Activated T-helper 1 cell treated with anti-CD3 and anti-CD28 coated beads, Interleukin-2, amount 50 U/mL, for 16 hours (primary cell): ENCODE measurements around the gene APBA1.

ENCODE experiments used
- DNase-seq, 2 donors: peaks; one replicate each; pipeline ENCODE4 v3.0.0-alpha.2; 2020; ENCODE audit warnings: low read depth in 1 of 2, low spot score in 1 of 2

APBA1 gene

DNA sequence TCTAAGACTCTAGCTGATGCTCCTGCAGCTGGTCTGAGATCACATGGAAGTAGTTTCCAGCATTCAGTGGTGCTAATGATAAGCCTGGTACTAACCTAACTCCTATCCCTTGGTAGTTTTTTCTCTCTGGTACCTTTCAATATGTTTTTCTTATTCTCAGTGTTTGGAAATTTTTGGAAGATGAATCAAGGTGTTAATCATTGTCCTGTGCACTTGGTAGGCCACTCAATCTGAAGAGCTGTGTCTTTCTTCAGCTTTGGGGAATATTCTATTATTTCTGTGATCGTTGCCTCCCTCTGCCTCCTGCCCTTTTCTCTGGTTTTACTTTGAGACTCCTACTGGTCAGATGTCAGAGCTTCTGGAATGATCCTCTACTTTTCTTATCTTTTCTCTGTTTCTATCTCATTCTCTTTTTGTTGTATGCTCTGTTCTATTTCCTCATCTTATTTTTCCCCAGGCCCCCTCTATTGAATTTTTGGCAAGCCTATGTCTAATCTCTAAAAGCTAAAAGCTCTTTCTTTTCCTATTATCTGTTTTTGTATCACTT, 136.8 kb downstream of the APBA1 start:
- no peak for DNase-seq

DNA sequence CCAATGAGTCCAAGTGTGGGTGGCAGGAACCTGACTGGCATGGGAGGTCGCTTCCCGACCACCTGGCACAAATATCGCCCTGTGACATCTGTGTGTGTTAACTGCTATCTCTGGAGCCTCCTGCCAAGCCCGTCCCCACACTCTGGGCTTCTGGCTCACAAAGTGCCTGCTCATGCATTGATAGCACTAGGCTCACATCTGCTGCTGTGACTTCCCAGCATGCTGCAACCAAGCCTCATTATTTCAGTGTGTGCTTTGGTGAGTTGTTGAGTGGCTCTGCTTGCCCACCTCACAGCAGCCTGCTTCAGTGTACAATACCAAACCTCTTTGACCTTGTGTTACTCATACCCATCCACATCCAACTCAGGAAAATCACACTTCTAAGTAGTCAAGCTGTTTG, 139.8 kb downstream of the APBA1 start:
- DNase-seq = no peak

DNA sequence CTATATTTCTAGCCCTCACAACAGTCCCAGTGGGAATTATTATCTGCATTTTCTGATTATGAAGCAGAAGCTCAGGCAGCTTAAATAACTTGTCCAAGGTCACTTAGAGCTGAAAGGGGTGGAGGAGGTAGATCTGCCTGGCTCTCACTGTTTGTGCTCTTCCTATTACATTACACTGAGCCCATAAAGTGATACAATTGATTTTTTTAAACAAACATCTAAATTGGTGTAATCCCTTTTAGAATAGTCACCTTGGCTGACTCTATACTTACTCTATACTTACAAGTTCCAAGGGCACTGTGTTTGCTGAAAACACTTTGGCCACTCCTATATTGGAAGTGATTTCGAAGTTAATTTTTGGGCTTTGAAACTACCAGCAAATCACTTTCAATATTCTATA, 144.7 kb downstream of the APBA1 start:
- DNase-seq = no peak

DNA sequence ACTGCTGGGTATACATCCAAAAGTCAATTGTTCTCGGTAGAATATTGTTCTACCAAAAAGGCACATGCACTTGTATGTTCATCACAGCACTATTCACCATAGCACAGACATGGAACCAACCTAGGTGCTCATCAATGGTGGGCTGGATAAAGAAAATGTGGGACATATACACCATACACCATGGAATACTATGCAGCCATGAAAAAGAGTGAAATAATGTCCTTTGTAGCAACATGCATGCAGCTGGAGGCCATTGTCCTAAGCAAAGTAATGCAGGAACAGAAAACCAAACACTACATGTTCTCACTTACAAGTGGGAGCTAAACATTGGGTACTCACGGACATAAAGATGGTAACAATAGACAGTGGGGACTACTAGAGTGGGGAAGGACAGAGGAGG, 145.5 kb downstream of the APBA1 start:
- no peak for DNase-seq

DNA sequence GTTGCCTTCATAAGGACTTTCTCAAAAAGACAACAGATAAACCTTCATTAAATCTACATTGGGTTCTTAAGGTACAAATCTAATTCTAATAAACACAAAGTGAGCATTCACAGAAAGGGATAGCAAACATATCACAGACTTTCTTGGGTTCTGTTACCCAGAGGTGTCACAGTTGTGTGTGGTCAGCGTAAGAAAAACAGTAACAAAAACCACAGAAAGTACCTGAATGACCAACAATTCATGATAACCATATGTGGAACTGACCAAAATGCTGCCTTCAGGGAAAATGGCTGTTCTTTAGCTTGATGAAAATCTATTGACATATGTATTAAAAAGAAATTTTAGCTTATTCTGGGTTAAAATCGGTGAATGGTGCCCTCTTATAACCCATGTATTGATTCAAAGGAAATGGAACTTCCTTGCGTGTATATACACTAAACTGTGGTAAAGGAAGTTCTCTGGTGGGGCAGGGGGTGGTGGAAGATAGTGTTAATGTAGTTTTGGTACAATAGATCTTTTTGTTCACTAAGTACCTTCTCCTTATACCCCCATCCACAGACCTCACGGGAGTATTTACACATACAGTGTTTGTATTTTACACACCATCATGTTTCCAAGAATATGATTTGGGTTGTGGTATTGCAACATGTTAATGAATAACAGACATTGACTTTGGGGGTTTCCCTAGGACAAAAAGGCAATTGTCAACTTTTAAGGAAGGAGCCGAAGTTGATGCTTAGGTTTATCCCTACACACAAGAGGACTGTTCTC, 152.5 kb downstream of the APBA1 start:
- DNase-seq = no peak

DNA sequence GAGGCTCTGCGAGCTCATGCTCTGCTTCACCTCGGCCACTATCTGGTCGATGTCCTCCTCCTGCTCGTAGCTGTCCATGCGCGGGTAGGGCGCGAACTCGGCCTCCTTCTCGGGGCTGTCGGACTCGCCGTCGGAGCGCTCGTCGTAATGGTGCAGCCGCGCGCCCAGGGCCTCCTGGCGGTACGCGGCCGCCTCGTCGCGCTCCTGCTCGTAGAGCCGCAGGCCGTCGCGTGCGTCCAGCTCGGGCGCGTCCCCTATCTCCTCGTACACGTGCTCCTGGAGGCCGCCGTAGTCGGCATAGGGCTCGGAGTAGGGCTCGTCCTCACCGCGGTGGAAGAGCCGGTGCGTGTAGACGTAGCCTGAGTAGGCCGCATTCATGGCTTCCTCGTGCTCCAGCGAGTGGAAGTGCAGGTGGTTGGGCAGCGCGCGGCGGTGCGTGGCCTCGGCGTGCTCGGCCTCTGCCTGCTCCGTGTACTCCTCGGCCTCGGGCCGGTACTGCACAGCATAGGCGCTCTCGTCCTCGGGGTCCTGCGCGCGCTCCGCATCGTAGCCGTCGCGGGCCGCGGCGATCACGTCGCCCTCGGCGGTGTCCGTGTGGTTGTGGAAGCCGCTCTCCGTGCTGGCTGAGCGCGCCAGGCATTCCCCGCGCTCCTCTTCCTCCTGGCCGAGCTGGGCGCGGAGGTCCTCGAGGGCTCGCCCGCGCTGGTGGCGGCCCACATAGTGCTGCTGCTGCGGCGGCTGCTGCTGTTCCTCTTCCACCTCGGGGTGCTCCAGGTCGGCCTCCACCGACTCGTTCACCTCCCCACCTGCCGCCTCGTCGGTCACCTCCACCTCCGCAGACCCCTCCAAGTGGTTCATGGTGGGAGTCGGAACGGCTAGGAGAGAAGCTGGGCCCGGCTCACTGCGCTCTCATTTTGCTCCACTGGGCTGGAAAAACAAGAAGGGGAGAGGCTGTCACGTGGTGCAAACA, 155.5 kb downstream of the APBA1 start:
- DNase-seq = no peak

DNA sequence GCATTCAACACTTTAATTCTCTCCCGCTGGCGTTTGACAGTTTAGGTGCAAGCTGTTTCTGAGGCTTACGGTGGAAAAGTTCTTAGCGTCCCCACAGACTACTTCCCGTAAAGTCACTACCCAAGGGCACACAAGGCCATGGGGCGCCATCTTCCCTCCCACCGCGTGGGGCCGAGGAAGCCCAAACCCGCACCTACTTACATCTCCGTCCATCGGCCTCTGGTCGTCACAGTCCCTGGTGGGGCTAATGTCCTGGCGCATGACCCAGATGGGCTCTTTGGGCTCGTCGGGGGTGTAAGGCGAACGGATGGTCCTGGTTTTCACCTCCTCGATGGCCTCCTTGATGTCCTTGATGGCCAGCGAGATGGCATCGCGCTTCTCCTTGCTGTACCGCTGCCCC, 156.4 kb downstream of the APBA1 start:
- DNase-seq = no peak

DNA sequence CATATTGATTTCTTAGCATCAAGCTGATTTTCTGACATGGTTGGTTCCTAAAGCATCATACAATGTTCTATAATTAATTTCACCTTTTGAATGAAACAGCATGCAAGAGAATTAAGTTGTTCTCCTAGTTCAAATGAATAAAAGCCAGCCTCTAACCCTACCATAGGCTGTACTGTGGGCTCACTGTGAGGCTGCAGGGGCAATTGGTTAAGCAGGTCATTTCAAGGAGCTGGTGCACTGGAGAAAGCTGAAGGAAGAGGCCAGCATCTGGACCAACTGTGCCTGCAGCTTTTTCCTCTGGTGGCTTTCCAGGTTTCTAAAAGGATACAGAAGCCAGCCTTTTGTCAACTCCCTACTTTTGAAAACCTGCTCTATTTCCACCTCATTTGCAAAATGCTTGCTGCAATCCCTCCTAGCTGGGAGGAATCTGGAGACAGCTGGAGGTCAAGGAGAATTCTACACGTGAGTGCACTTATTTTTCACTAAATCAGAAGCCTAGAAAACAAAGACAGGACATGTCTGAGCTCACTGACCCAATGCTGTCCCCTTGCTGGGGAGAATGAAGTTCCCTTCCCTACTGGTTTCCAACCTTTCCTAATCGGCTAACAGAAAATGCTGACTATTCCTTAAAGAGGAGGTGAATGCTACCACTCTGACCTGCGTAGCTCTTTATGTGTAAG, 158.9 kb downstream of the APBA1 start:
- no peak for DNase-seq

DNA sequence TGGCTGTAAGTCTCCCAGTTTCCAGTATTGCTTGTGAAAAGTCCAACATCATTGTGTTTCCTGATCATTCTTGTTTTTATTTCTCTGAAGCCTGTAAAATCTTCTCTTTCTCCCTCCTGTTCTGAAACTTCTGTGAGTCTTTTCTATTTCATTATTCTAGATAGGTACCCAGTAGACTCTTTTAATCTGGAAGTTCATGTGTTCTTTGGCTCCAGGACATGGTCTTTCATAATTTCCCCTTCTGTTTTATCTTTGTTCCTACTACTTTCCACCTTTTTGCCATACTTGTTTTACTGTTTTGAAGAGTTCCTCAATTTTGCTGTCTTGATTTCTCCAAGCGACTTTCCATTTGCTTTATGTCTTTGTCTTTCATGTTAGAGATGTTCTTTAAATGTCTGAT, 168.1 kb downstream of the APBA1 start:
- no peak for DNase-seq

DNA sequence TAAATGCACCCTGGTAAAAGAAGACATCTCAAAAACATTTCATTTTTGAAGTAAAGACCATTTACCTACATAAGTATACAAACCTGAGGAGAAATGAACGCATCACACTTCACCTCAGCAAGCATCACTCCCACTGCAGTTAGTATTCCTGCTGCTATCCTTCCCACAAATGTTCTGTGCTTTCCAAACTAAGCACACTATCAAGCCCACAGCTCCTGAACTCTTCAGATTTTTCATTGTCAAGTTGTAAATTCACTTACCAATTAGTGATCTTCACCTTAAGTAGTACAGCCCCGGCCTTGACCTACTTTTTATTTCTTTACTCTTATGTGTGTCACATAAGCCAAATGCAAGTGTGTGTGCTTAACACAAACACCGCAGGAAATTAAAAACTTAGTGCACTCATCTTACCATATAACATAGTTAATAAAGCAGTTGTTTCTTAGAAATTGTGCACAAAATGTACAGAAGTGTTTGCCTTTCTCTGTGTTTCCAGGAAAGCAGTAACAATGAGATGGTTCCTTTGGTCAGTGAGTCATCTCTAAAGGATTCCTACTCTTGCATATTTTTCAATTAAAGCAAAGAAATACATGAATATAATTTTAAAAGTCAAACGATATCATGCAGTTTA, 169.4 kb downstream of the APBA1 start:
- no peak for DNase-seq

DNA sequence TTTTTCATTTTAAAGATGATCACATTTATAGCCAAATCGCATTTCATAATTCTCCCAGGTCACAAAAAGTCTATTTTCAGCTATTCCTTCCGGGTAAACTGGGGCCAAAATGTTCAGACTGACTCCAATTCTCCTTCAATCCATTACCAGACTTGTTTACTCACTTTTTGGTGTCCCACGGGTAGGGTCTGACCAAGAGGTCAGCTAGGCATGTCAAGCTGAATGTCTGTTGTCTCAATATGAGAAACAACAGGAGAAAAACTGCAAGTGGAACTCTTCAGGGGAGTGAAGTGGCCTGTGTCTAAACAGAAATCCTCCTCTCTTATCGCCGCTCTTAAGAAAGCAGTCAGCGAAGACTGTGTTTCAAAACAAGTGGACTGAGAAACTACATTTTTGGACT, 171.3 kb downstream of the APBA1 start:
- no peak for DNase-seq

DNA sequence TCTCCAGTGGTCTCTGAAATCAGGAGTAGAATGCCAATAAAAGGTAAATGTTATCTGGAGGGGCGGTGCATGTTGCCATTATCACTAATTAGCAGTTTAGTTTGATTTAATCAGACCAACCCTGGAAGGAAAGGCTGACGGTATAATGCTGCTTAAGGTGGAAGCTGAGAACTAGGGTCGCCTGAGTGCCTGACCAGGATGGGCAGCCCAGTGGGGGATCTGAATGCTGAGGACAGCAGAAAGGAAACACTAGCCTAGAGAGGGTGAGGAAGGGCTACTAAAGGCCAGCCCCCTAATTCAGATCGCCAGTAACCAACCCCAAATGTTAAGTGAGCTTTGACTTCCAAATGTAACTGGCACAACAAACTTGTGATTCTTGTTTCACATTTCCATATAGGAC, 172.2 kb downstream of the APBA1 start:
- no peak for DNase-seq

DNA sequence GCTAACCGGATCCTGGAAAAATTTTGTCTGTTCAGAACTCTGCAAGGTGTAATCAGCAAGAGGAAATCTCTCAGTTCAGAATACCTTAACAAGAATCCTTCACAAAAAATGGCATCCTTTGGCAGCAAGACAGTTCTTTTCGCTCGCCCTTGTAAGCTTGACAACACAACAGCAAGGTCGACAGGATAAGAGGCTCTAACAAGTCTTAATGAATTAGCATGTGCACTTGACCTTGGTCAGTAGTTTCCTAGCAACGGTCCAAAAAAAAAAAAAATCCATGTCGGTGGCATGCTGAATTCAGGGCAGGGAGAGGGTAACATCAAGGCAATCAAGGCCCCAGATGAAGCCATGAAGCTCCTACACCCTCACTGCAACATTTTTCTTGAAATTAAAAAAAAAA, 172.8 kb downstream of the APBA1 start:
- no peak for DNase-seq

DNA sequence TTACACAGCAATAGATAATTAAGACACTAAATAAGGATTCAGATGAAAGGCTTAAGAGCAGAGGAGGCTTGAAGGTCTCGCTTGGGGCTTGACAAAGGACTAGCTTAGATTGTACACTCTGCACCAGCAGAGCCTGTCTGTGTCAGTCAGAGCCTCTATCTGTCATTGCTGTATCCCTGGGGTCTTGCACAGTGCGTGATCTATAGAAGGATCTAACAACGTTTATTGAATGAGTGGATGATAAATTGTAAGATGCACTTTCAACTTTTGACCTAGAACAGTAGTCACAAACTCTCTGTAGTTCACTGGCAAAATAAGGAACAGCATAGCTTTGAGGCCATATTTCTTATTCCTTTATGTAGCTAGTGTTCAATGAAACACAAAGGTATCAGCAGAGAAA, 173.7 kb downstream of the APBA1 start:
- DNase-seq = no peak

DNA sequence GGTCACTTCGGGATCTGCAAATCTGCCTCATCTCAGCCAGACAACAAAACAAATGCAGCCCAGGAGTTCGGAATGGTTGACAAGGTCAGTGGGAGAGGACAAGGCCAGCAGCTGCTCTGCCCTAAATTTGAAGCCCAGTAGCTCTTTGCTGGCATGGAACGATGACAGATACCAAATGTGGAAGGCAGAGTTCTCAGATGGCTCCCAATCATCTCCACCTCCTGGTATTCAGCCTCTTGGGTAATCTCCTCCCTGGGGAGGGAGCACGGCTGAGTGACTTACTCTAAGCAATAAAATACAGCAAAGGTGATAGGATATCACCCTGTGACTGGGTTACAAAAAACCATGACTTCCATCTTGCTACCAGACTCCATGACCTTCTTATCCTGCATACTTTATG, 174.4 kb downstream of the APBA1 start:
- no peak for DNase-seq

DNA sequence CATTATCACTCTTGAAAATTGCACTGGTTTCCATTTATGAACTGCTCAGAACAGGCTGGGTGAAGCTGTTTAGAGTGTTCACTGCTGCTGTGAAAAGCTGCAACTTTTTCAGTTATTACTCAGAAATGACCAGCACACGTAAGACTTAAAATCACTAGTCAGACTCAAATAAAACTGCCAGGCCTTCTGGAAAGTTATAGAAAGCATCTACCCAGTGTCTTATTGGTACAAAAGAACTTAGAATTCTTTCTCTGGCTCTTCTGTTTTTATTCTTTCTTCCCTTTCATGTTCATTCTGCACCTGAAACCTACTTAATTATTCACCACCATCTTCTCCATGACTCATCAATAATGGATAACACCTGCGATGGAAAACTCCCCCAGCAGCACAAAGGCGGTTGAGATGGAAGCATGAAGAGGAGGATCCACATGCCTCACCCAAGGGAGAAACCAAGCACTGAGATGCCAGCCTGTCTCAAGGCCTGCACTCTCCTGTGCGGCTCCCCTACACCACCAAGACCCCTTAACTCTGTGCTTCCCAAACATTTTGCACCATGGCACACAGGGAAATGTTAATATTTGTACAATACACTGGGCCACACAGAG, 175.2 kb downstream of the APBA1 start:
- DNase-seq = no peak

DNA sequence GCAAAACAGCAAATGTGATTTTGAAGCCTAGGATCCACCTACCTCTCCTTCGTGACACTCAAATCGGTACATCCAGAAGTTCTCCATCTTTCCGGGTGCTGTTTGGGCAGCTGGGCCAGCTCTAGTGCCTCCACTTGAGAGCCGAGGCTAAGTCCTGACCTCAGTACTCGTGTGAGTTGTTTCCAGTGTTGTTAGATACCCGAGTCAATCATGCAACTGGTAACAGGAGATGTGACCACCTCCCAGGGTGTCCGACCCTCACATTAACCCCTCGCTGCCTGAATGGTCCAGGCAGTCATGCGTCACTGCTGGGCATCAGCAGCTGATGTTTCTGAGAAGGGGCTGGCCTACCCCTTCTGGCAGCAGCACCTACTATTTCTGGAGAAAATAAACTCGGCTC, 176.9 kb downstream of the APBA1 start:
- no peak for DNase-seq

DNA sequence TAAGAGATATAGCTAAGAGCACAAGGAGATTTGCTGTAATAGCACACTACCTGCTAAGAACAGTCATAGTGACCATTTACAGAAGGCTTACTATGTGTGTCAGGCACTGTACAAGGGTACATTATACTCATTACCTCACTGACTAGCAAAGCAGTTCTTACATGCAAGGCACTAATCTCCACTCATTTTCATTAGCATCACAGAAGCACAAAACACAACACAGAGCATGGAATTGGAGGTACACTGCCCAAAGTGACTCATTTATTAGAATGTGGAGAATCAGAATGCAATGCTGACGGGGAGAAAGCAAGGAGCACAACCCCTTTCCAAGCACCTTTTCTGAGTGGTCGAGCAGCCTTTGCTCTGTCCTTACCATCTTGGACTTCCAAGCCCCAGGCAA, 177.4 kb downstream of the APBA1 start:
- DNase-seq = no peak

DNA sequence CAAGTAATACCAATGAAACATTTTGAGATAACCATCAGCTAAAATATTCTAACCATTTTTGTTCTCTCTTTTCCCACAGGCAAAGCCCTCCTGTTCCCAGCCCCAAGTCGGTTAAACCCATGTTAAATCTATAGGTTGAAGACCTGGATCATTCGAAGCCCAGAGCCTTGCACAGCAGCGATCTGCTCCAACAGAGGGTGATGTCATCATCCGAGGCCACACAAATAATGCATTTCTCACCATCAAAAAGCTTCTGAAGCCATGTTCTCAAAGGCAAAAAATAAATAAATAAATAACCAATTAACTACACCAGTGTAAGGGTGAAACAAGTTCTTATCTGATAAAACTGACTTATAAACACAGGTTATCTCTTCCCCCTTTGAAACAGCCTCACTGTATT, 178.0 kb downstream of the APBA1 start:
- no peak for DNase-seq

DNA sequence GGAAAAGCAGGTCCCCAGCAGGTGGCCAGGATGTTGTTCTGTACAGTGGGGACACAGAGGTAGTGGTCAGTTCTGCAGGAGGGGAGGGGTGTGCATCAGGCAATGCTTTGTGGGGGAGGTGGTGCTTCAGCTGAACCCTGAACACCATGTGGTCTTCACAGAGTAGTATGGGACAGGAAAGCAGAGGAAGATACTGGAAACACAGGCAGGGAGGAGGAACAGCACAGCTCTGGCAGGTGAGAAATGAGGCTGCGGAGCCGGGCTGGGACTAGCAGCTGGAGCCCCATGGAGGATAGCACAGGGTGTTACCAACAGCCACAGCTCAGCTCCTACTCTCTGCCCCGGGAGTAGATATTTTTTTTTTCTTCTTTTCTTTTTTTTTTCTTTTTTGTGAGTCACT, 185.7 kb downstream of the APBA1 start:
- no peak for DNase-seq

DNA sequence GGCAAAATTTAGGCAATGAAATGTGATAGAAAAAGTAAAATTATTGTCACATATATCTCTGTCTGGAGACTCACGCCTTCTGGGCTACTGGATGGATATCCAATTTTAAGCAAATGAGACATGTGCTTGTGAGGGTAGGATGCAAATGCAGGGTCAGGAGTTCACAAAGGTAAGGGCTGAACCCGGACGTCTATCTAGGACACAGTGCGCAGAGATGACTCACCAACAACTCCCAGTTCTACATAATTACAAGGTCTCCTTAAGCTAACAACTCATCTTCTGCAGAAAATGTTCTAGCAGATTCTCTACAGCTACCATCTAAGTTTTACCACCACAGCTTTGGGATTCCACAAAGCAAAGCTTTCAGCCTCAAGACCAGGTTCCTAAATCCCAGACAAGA, 186.7 kb downstream of the APBA1 start:
- no peak for DNase-seq
